ENCODE measurements around the gene MACROD2.
A peak's percentile ranks its signal among the peaks of the same experiment; 100 is the strongest.

MACROD2 gene

DNA sequence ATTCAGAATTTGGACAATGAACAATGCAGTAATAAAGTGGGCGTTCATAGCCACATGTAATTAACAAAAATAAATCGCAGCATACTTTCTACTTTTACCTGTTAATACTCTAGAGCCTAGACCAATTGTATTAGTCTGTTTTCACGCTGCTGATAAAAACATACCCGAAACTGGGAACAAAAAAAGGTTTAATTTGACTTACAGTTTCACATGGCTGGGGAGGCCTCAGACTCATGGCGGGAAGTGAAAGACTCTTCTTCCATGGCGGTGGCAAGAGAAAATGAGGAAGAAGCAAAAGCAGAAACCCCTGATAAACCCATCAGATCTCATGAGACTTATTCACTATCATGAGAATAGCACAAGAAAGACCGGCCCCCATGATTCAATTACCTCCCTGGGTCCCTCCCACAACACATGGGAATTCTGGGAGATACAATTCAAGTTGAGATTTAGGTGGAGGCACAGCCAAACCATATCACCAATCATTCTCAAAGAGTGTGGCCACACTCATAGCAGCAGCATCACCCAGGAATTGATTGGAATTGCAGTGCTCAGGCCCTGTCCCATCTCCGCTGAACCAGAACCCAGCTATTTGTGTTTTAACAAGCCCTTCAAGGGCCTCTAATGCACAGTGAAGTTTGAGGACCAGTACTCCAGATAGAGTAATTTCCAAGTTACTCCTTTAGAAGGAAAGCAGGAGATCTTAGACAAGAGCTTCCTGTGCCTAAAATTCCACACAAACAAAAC is 1927.9 kb downstream of the MACROD2 start:
- no peak overlapping the region for H3K4me3 ChIP-seq (ENCODE audit: control insufficient read depth, low read depth, low read length)
- no peak for DNase-seq (ENCODE audit: low read depth)
- TF ChIP-seq, protein P1, sequence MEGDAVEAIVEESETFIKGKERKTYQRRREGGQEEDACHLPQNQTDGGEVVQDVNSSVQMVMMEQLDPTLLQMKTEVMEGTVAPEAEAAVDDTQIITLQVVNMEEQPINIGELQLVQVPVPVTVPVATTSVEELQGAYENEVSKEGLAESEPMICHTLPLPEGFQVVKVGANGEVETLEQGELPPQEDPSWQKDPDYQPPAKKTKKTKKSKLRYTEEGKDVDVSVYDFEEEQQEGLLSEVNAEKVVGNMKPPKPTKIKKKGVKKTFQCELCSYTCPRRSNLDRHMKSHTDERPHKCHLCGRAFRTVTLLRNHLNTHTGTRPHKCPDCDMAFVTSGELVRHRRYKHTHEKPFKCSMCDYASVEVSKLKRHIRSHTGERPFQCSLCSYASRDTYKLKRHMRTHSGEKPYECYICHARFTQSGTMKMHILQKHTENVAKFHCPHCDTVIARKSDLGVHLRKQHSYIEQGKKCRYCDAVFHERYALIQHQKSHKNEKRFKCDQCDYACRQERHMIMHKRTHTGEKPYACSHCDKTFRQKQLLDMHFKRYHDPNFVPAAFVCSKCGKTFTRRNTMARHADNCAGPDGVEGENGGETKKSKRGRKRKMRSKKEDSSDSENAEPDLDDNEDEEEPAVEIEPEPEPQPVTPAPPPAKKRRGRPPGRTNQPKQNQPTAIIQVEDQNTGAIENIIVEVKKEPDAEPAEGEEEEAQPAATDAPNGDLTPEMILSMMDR (IDR thresholded peaks at IDR 0.05; ENCODE audit: control insufficient read depth, insufficient read depth, low read depth, low read length, missing control alignments): no peak

DNA sequence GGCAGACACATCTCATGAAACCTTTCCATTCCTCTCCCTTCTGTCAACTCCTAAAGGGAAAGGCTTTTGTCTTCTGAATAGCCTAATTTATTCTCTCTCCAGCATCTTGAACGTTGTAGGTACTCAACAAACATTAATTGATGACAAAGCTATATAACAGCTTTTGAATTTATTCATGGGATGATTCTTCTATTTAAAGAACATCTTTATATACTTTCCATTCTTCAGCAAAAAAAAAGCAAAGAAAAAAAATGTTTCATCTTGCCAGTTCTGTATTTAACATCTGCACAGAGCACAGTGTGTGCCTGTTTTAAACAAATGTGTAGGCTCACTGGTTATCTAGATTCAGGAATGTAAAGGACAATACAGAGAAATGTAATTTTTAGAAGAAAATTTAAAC is 1929.2 kb downstream of the MACROD2 start:
- no peak overlapping the region for H3K4me3 ChIP-seq (ENCODE audit: control insufficient read depth, low read depth, low read length)
- DNase-seq (ENCODE audit: low read depth): no peak
- TF ChIP-seq, protein P1 (IDR thresholded peaks at IDR 0.05; ENCODE audit: control insufficient read depth, insufficient read depth, low read depth, low read length, missing control alignments): no peak

DNA sequence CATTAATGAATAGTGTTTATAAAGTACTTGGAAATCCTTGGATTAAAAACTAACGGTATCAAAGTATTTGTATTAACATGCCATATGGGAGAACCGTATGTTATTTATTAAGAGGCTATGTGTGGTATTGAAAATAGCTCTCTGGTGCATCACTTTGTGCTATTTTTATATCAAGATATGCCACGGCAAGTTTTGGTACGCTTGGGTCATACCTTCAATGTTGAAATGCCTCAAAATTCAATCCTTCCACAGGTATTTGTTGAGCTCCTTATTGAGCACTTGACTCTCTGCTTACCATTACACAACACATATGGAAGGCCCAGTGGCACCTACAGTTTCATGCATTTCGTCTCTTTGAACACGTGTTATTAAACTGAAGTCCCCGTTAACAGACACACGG is 1930.1 kb downstream of the MACROD2 start:
- no peak for DNase-seq (ENCODE audit: low read depth)
- H3K4me3 ChIP-seq (ENCODE audit: control insufficient read depth, low read depth, low read length): no peak overlapping the region
- TF ChIP-seq, protein P1 (IDR thresholded peaks at IDR 0.05; ENCODE audit: control insufficient read depth, insufficient read depth, low read depth, low read length, missing control alignments): no peak

DNA sequence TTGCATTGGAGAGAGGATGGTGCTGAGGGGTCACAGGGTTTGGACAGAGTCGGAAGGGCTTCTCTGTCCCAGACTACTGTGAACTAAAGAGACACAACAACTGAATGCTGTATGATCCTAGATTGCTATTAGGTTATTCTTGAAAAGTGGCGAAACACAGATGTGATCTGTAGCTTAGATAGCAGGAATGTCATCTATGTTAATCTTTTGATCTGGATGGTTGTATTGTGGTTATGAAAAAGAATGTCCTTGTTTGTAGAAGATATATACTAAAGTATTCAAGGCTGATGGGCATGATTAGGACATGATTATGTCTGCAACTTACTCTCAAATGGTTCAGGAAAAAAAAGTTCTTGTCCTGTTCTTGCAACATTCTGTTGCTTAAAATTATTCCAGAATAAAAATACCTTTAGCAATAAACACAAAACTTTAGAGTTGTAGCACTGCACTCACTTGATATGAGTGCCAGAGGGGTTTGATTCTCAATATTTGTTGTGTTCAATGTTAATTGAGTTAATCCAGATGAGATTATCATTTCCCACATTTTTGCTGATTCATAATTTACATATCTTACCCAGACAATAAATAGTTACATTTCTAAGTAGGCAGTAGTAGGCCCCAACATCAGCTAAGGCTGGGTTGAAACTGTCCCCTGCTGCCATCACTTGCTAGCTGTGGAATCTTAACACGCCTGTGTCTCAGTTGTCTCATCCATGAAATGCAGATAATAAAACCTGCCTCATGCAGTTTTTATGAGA is 1932.8 kb downstream of the MACROD2 start:
- no peak for DNase-seq (ENCODE audit: low read depth)
- TF ChIP-seq, protein P1 (IDR thresholded peaks at IDR 0.05; ENCODE audit: control insufficient read depth, insufficient read depth, low read depth, low read length, missing control alignments): no peak

DNA sequence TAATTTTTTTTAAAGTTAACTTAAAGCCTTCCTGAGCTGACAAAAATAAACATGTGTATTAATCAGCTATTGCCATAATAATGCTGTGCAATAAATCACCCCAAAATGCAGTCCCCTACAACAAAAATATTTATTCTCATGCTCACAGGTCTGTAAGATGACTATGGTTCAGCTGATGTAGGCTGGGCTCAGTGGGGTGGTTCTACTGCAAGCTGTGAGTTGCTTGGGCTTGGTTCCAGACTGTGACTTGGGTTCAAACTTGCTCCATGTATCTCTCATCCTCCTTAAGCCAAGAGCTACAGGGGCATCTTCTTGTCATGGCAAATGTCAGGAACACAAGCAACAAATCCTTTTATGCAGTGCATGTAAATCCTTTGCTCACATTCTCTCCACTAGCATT is 1933.6 kb downstream of the MACROD2 start:
- TF ChIP-seq, protein P1 (IDR thresholded peaks at IDR 0.05; ENCODE audit: control insufficient read depth, insufficient read depth, low read depth, low read length, missing control alignments): no peak
- no peak overlapping the region for H3K4me3 ChIP-seq (ENCODE audit: control insufficient read depth, low read depth, low read length)
- DNase-seq (ENCODE audit: low read depth): no peak

More for the DNA sequence above, 1932.8 kb downstream of the MACROD2 start:
- no peak overlapping the region for H3K4me3 ChIP-seq (ENCODE audit: control insufficient read depth, low read depth, low read length)

DNA sequence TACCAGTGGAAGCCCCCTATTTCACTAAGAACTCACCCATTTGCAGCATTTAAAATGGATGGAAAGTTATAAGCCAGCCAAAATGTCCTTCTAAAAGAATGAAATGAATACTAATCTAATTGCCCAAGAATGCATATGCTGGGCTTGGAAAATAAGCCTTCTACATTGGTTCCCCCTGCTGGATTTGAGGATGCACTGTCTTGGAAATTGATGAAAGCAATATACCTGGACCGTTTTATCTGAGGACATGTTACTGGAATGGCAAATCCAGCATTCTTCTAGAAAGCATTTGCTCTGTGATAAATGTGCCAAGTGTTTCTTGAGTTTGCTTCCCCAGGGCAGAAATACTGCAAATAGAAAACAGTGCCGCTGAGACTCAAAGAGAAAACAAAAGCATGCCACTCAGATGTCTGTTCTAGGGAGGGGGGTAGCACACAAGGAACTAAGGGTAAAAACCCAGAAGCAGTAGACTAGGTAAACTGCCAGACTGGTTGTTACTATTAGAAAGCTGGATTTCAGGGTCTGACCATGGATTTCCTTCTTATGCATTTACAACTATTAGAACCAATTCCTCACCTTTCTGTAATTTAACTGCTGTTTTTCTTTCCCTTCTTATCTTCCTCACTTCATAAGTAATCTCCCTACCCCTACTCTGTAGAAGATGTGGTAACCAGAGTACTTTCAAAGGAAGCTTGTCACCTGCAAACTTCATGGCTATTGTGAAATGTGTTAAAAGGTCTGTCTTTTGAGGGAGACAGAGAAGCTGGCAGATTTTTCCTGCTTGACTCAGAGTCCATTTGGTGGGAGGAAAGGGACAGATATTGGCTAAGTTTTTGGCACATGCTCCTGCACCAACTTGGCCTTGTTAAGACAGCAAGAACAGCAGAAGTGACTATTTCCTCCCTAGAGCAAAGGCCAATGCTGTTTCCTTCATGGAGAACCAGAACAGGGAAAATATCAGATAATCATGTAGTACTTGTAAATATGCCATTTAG is 1935.3 kb downstream of the MACROD2 start:
- DNase-seq (ENCODE audit: low read depth): peak; percentile 5
- no peak overlapping the region for H3K4me3 ChIP-seq (ENCODE audit: control insufficient read depth, low read depth, low read length)

More for the DNA sequence above, 1935.3 kb downstream of the MACROD2 start:
- TF ChIP-seq, protein P1 (IDR thresholded peaks at IDR 0.05; ENCODE audit: control insufficient read depth, insufficient read depth, low read depth, low read length, missing control alignments): peak; percentile 55
